H1 (cell line): ENCODE measurements around the gene BABAM2. TPM values are rescaled to one million over a fixed set of nuclear protein-coding genes. Genes with fewer than 3 reads are reported as not detected.

Source experiments
- CTCF ChIA-PET: fragments of 300-600 bp; sonication (Branson Sonifier 250); formaldehyde crosslinking; loops from one replicate; lab custom pipeline; 2021; ENCODE audit not compliant: partially characterized antibody; lab: Charles Lee
- POLR2A ChIA-PET: fragments of 300-600 bp; sonication (Branson Sonifier 250); formaldehyde crosslinking; loops from one replicate; lab custom pipeline; 2021; ENCODE audit warnings: inconsistent platforms; ENCODE audit not compliant: partially characterized antibody; lab: Charles Lee
- DNase-seq, 2 experiments: peaks; one replicate each; pipeline versions ENCODE4 v3.0.0 to v3.0.0-alpha.2; 2010 to 2022; ENCODE audit warnings: low spot score in 2 of 2, low read depth in 1 of 2, mixed read lengths in 1 of 2
- FAIRE-seq: peaks from 2 replicates; lab custom pipeline; 2011; peaks lifted over from hg19 to GRCh38; lab: Jason Lieb, UNC
- H2AFZ ChIP-seq: 2 replicates; pipeline ENCODE4 v1.8.1; 2012; ENCODE audit warnings: low read length, inconsistent platforms
- H2AK5ac ChIP-seq: 2 replicates; pipeline ENCODE4 v1.6.1; 2013; ENCODE audit warnings: low read depth, low read length
- H2BK120ac ChIP-seq: replicated peaks from 2 replicates; pipeline ENCODE3; 2013; ENCODE audit warnings: low read depth, low read length, inconsistent platforms
- H2BK12ac ChIP-seq: 2 replicates; pipeline ENCODE4 v1.6.1; 2013; ENCODE audit warnings: low read depth, low read length
- H2BK15ac ChIP-seq: 2 replicates; pipeline ENCODE4 v1.6.1; 2013; ENCODE audit warnings: low read length
- H2BK20ac ChIP-seq: 2 replicates; pipeline ENCODE4 v1.6.1; 2013; ENCODE audit warnings: low read length
- H2BK5ac ChIP-seq: 2 replicates; pipeline ENCODE4 v1.6.1; 2013; ENCODE audit warnings: low read depth, low read length
- H3K14ac ChIP-seq: 2 replicates; pipeline ENCODE4 v1.6.1; 2013; ENCODE audit warnings: inconsistent platforms; ENCODE audit not compliant: insufficient read length
- H3K18ac ChIP-seq: 2 replicates; pipeline ENCODE4 v1.6.1; 2013; ENCODE audit warnings: low read length; ENCODE audit errors: extremely low read depth
- H3K23ac ChIP-seq: 2 replicates; pipeline ENCODE4 v1.6.1; 2013; ENCODE audit warnings: inconsistent platforms; ENCODE audit not compliant: insufficient read length
- H3K23me2 ChIP-seq: 2 replicates; pipeline ENCODE4 v1.6.1; 2013; ENCODE audit warnings: low read depth, low read length
- H3K27ac ChIP-seq: 2 replicates; pipeline ENCODE4 v1.6.1; 2011; ENCODE audit warnings: low read depth, low read length, inconsistent platforms
- H3K27me3 ChIP-seq, 4 experiments: replicated peaks in 1 of 4; 1 replicate in 1 of 4; 2 replicates in 3 of 4; pipeline versions ENCODE4 v1.6.1 to v1.8.1; 2011 to 2013; ENCODE audit warnings: low read length in 3 of 4, mild to moderate bottlenecking in 3 of 4, inconsistent platforms in 2 of 4, mixed read lengths in 2 of 4, moderate library complexity in 1 of 4; ENCODE audit not compliant: control insufficient read depth in 3 of 4, insufficient read depth in 3 of 4; ENCODE audit errors: extremely low read depth in 1 of 4
- H3K36me3 ChIP-seq, 4 experiments: 2 replicates each; pipeline versions ENCODE4 v1.6.1 to v1.8.1; 2011 to 2013; ENCODE audit warnings: mild to moderate bottlenecking in 4 of 4, low read length in 3 of 4, moderate library complexity in 2 of 4, control low read depth in 1 of 4, inconsistent platforms in 1 of 4; ENCODE audit not compliant: insufficient read depth in 4 of 4, control insufficient read depth in 2 of 4
- H3K4ac ChIP-seq: replicated peaks from 2 replicates; pipeline ENCODE3; 2013; ENCODE audit warnings: low read length, low read depth, mixed read lengths, inconsistent platforms; ENCODE audit not compliant: insufficient read length
- H3K4me1 ChIP-seq, 4 experiments: replicated peaks in 1 of 4; 1 replicate in 1 of 4; 2 replicates in 3 of 4; pipeline versions ENCODE4 v1.6.1 to v1.8.1; 2011 to 2013; ENCODE audit warnings: low read length in 3 of 4, inconsistent platforms in 2 of 4, mixed read lengths in 1 of 4; ENCODE audit not compliant: insufficient read depth in 4 of 4, control insufficient read depth in 3 of 4
- H3K4me2 ChIP-seq, 2 experiments: 2 replicates each; pipeline versions ENCODE4 v1.6.1 to v1.8.1; 2011 to 2013; ENCODE audit warnings: low read depth in 2 of 2, low read length in 2 of 2, control low read depth in 1 of 2, inconsistent platforms in 1 of 2, mild to moderate bottlenecking in 1 of 2; ENCODE audit not compliant: insufficient read depth in 1 of 2
- H3K4me3 ChIP-seq, 4 experiments: fragments of 200-600, 300-600 bp in 1 of 4; sonication (generic), shearing (Covaris generic), sonication (Bioruptor Twin) in 1 of 4; 2 replicates each; pipeline versions ENCODE4 v1.5.1 to v1.8.1; 2011 to 2016; ENCODE audit warnings: low read length in 4 of 4, low read depth in 3 of 4, control low read depth in 2 of 4, inconsistent platforms in 2 of 4, mild to moderate bottlenecking in 2 of 4, mixed read lengths in 1 of 4, moderate library complexity in 1 of 4; ENCODE audit not compliant: insufficient read depth in 2 of 4; ENCODE audit errors: extremely low read depth in 1 of 4
- H3K56ac ChIP-seq: replicated peaks from 2 replicates; pipeline ENCODE3; 2013; ENCODE audit warnings: low read depth, mild to moderate bottlenecking, mixed read lengths, low read length, inconsistent platforms; ENCODE audit not compliant: insufficient read length
- H3K79me1 ChIP-seq: 2 replicates; pipeline ENCODE4 v1.6.1; 2013; ENCODE audit warnings: low read depth, low read length, control low read depth
- H3K79me2 ChIP-seq, 2 experiments: 2 replicates each; pipeline versions ENCODE4 v1.6.1 to v1.8.1; 2012 to 2013; ENCODE audit warnings: low read length in 2 of 2, mild to moderate bottlenecking in 2 of 2, inconsistent platforms in 1 of 2; ENCODE audit not compliant: insufficient read depth in 2 of 2, control insufficient read depth in 1 of 2
- H3K9ac ChIP-seq, 4 experiments: replicated peaks in 1 of 4; 1 replicate in 1 of 4; 2 replicates in 3 of 4; pipeline versions ENCODE4 v1.6.1 to v1.8.1; 2011 to 2013; ENCODE audit warnings: low read depth in 3 of 4, low read length in 3 of 4, control low read depth in 2 of 4, mild to moderate bottlenecking in 2 of 4, moderate library complexity in 2 of 4, inconsistent platforms in 1 of 4; ENCODE audit errors: extremely low read depth in 1 of 4
- H3K9me3 ChIP-seq, 2 experiments: 2 replicates each; pipeline versions ENCODE4 v1.6.1 to v1.8.1; 2012 to 2013; ENCODE audit warnings: mild to moderate bottlenecking in 2 of 2, moderate library complexity in 2 of 2, control low read depth in 1 of 2, inconsistent platforms in 1 of 2, low read depth in 1 of 2, low read length in 1 of 2, mixed read lengths in 1 of 2; ENCODE audit not compliant: insufficient read depth in 2 of 2
- H4K20me1 ChIP-seq, 2 experiments: replicated peaks in 1 of 2; 2 replicates each; pipeline versions ENCODE3 to v1.8.1; 2011 to 2013; ENCODE audit warnings: inconsistent platforms in 2 of 2, low read length in 2 of 2, mild to moderate bottlenecking in 1 of 2; ENCODE audit not compliant: insufficient read depth in 2 of 2, control insufficient read depth in 1 of 2
- H4K5ac ChIP-seq: 2 replicates; pipeline ENCODE4 v1.6.1; 2013; ENCODE audit warnings: low read length, low read depth, mixed read lengths, inconsistent platforms; ENCODE audit not compliant: insufficient read length
- H4K8ac ChIP-seq: 2 replicates; pipeline ENCODE4 v1.8.0; 2013; ENCODE audit warnings: mild to moderate bottlenecking, moderate library complexity, low read length, inconsistent platforms; ENCODE audit not compliant: insufficient read depth; ENCODE audit errors: extremely low read depth
- H4K91ac ChIP-seq: replicated peaks from 2 replicates; pipeline ENCODE3; 2013; ENCODE audit warnings: low read length, mixed read lengths, inconsistent platforms; ENCODE audit not compliant: insufficient read length
- CBX5 ChIP-seq: fragments of 300-800, 300-1000 bp; sonication (generic); IDR thresholded peaks from 2 replicates; pipeline ENCODE4 v1.7.1; 2016; ENCODE audit warnings: antibody characterized with exemption, low read length, low read depth
- CHD1 ChIP-seq: IDR thresholded peaks from 2 replicates; pipeline ENCODE4 v1.6.1; 2012; ENCODE audit warnings: low read depth, low read length, improper control_type of control experiment
- GABPA ChIP-seq: IDR thresholded peaks from 2 replicates; pipeline ENCODE4 v1.6.1; 2011; ENCODE audit warnings: mild to moderate bottlenecking, low read length, moderate library complexity, borderline replicate concordance; ENCODE audit not compliant: insufficient read depth
- JUND ChIP-seq: IDR thresholded peaks from 2 replicates; pipeline ENCODE4 v1.6.1; 2011; ENCODE audit warnings: mild to moderate bottlenecking, improper control_type of control experiment, low read length
- NANOG ChIP-seq: IDR thresholded peaks from 2 replicates; pipeline ENCODE4 v1.6.1; 2011; ENCODE audit warnings: low read length, low read depth, mild to moderate bottlenecking, inconsistent platforms; ENCODE audit not compliant: insufficient read depth, poor library complexity, severe bottlenecking
- POLR2A ChIP-seq, 2 experiments: IDR thresholded peaks; 1 replicate in 1 of 2; 2 replicates in 1 of 2; pipeline ENCODE4 v1.6.1; 2011; ENCODE audit warnings: low read depth in 2 of 2, low read length in 2 of 2, mild to moderate bottlenecking in 2 of 2; ENCODE audit errors: control extremely low read depth in 1 of 2
- POU5F1 ChIP-seq: IDR thresholded peaks from 2 replicates; pipeline ENCODE4 v1.6.1; 2011; ENCODE audit warnings: low read depth, mild to moderate bottlenecking, low read length, moderate library complexity
- SIX5 ChIP-seq: IDR thresholded peaks from 2 replicates; pipeline ENCODE4 v1.6.1; 2011; ENCODE audit warnings: mild to moderate bottlenecking, low read depth, low read length
- WGBS, 2 experiments: shearing (Covaris generic) in 1 of 2; methylation state at CpG; one replicate each; pipeline versions ENCODE4 v1.1.6 to v1.1.7; 2013 to 2015; ENCODE audit warnings: low lambda C conversion rate in 2 of 2, mixed read lengths in 2 of 2, inconsistent platforms in 1 of 2, low coverage in 1 of 2, missing lambda C conversion rate in 1 of 2; ENCODE audit not compliant: insufficient replicate concordance in 2 of 2, insufficient coverage in 1 of 2, insufficient read length in 1 of 2; ENCODE audit errors: extremely low coverage in 1 of 2, missing lambda C conversion rate in 1 of 2; 5-methylcytosine and 5-hydroxymethylcytosine counted together
- polyA plus RNA-seq, 7 experiments: library from polyadenylated mRNA; depleted of rRNA in 3 of 7; stranded (reverse) in 5 of 7; unstranded in 2 of 7; fragments of >200 nt in 5 of 7; fragments of 200-250 nt in 2 of 7; gene quantifications; 1 replicate in 5 of 7; 2 replicates in 1 of 7; 4 replicates in 1 of 7; pipeline versions ENCODE4 v1.2.1 to v1.2.3, GENCODE V29; 2011 to 2013; ENCODE audit warnings: missing spikeins in 2 of 7, mixed read lengths in 2 of 7
- total RNA-seq: library from RNA; stranded (reverse); fragmentation: NEBNext Ultra II Directional; extraction: Animal tissue kit (Norgen Biotek cat#: 25700); gene quantifications from 2 replicates; pipeline ENCODE4 v1.2.1, GENCODE V29; 2021
- TF ChIP-seq, protein P1 (sequence below): IDR thresholded peaks from 2 replicates; pipeline ENCODE4 v1.6.1; 2012; ENCODE audit warnings: inconsistent platforms

Gene BABAM2
- total and polyA plus RNA-seq, 2 of the 8 experiments (the other 6 are each of a cell fraction or from before 2014, with no cell fraction given), result 15.8 to 20.9 TPM

DNA sequence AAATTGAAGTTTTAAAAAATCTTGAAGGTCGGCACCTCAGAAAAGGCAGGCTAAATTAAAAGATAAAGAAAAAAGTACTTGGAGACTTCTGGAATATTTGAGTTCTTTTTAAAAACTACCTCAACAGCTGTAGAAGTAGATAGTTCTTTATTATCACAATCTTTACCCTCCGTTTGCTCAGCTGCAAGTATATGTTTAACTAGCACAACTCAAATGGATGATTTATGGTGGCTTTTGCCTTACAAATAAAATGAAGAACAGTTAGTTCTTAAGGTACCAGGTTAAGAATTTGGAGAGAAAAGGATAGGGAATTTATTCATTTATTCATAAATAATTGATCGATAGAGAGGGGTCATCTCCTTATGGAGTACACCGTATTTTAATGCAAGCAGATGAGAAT is 264.6 kb downstream of the BABAM2 start:
- Histone ChIP-seq H4K91ac (no peak overlapping the region), H3K18ac (no peak overlapping the region), H4K20me1 (no peaks in the 10 kb centered on the region), H3K79me1 (no peaks in the 10 kb centered on the region), H4K5ac (no peak overlapping the region), H3K27me3 (no peaks in the 10 kb centered on the region), H3K23ac (no peak overlapping the region), H2AFZ (no peak overlapping the region), H3K14ac (no peak overlapping the region), H3K23me2 (no peaks in the 10 kb centered on the region), H3K9ac (no peak overlapping the region), H3K36me3 (no peaks in the 10 kb centered on the region), H3K4me3 (no peak overlapping the region), H3K27ac (no peak overlapping the region), H2AK5ac (no peak overlapping the region), H2BK20ac (no peak overlapping the region), H3K56ac (no peak overlapping the region), H2BK120ac (no peak overlapping the region), H3K4me2 (no peak overlapping the region), H3K79me2 (no peaks in the 10 kb centered on the region), H3K4ac (no peak overlapping the region)
- ChIA-PET POLR2A (no interaction called here), CTCF (interaction anchor here (0.6 to 2.1 kb wide), 28 partner anchors 10 to 992 kb away, joined by 3 to 12 read pairs (median 4); no protein-coding TSS in a partner anchor)
- no peak for FAIRE-seq
- WGBS, 2 experiments, result 82% methylated on average over 4 of the region's 4 CpGs; no CpG with 5 or more reads in 1 of the 2 experiments
- no peak for DNase-seq
- TF ChIP-seq SIX5 (no peak), GABPA (no peak), CHD1 (no peak), POLR2A (IDR thresholded peaks at IDR 0.05; ENCODE audit: control extremely low read depth in 1 of 2, low read depth in 2 of 2, low read length in 2 of 2) (no peak), CBX5 (no peak), POU5F1 (no peak), NANOG (no peak), JUND (no peak)
- TF ChIP-seq, protein P1, sequence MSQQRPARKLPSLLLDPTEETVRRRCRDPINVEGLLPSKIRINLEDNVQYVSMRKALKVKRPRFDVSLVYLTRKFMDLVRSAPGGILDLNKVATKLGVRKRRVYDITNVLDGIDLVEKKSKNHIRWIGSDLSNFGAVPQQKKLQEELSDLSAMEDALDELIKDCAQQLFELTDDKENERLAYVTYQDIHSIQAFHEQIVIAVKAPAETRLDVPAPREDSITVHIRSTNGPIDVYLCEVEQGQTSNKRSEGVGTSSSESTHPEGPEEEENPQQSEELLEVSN, result no peak
- TF ChIP-seq, all 59 proteins: peak for 0
- Histone ChIP-seq H2BK5ac (no peak overlapping the region), H4K8ac (no peak overlapping the region), H3K4me1 (no peaks in the 10 kb centered on the region), H3K9me3 (no peaks in the 10 kb centered on the region; a peak in 1 of 4 replicates), H2BK12ac (no peak overlapping the region), H2BK15ac (no peak overlapping the region)
